ENCODE data around the gene CAPN12. TPM values are rescaled to one million over a fixed set of nuclear protein-coding genes. Genes with fewer than 3 reads are reported as not detected.
A peak's percentile ranks its signal among the peaks of the same experiment; 100 is the strongest.

Gene CAPN12
- total and polyA plus RNA-seq, 4 donors, result 3.8 to 28.7 (median 8.8) TPM

- Histone ChIP-seq H3K9me3 (ENCODE audit: control insufficient read depth in 4 of 4, low read length in 3 of 4) (no peaks in the 10 kb centered on the region), H3K36me3 (ENCODE audit: control insufficient read depth in 4 of 4, insufficient read depth in 3 of 4, low read depth in 1 of 4, low read length in 3 of 4) (peaks cover 21 to 83% (median 38%) of the 10 kb centered on the region in 4 donors), H3K27ac (ENCODE audit: low read depth in 1 of 2, low read length in 2 of 2) (no peak overlapping the region), H3K4me3 (ENCODE audit: low read depth in 1 of 3, low read length in 3 of 3) (no peak overlapping the region), H3K9ac (ENCODE audit: low read depth in 1 of 2, low read length in 2 of 2) (no peak overlapping the region), H3K4me1 (ENCODE audit: control insufficient read depth in 4 of 4, insufficient read depth in 4 of 4, low read length in 3 of 4) (peaks cover 1 to 19% (median 7%) of the 10 kb centered on the region in 4 donors), H3K27me3 (ENCODE audit: control insufficient read depth in 4 of 4, insufficient read depth in 4 of 4, low read length in 3 of 4) (no peaks in the 10 kb centered on the region)
- no peak for DNase-seq (ENCODE audit: low spot score)
- TF ChIP-seq HNF4A (conservative IDR thresholded peaks at IDR 0.05), result no peak
- 72% methylated on average over 11 of the region's 11 CpGs for WGBS
Measured at GRCh38 chr19:38723606-38723965, 20.7 kb downstream of the CAPN12 start.

- Histone ChIP-seq H3K4me3 (ENCODE audit: low read depth in 1 of 3, low read length in 3 of 3) (no peak overlapping the region), H3K4me1 (ENCODE audit: control insufficient read depth in 4 of 4, insufficient read depth in 4 of 4, low read length in 3 of 4) (peaks cover 1 to 18% (median 6%) of the 10 kb centered on the region in 4 donors), H3K9ac (ENCODE audit: low read depth in 1 of 2, low read length in 2 of 2) (no peak overlapping the region), H3K27ac (ENCODE audit: low read depth in 1 of 2, low read length in 2 of 2) (peak overlapping the region in 1 of 2 donors; percentile 36), H3K36me3 (ENCODE audit: control insufficient read depth in 4 of 4, insufficient read depth in 3 of 4, low read depth in 1 of 4, low read length in 3 of 4) (peaks cover 21 to 83% (median 39%) of the 10 kb centered on the region in 4 donors), H3K27me3 (ENCODE audit: control insufficient read depth in 4 of 4, insufficient read depth in 4 of 4, low read length in 3 of 4) (no peaks in the 10 kb centered on the region), H3K9me3 (ENCODE audit: control insufficient read depth in 4 of 4, low read length in 3 of 4) (no peaks in the 10 kb centered on the region)
- WGBS, result 89% methylated on average over 10 of the region's 10 CpGs
- TF ChIP-seq HNF4A (conservative IDR thresholded peaks at IDR 0.05), result no peak
- TF ChIP-seq FOXA2 (IDR thresholded peaks at IDR 0.05), result no peak
- TF ChIP-seq ZBTB33 (IDR thresholded peaks at IDR 0.05), result no peak
- no peak for TF ChIP-seq JUND (IDR thresholded peaks at IDR 0.05)
- TF ChIP-seq CTCF (IDR thresholded peaks at IDR 0.05; ENCODE audit: low read depth, low read length, missing input control), result no peak
- no peak for TF ChIP-seq EGR1 (IDR thresholded peaks at IDR 0.05; ENCODE audit: low read depth in 2 of 2)
- no peak for TF ChIP-seq GABPA (IDR thresholded peaks at IDR 0.05 in 1 of 2, conservative IDR thresholded peaks at IDR 0.05 in 1 of 2)
- no peak for TF ChIP-seq RAD21 (IDR thresholded peaks at IDR 0.05)
- no peak for TF ChIP-seq HNF4G (IDR thresholded peaks at IDR 0.05)
- no peak for TF ChIP-seq REST (IDR thresholded peaks at IDR 0.05)
- no peak for TF ChIP-seq SP1 (IDR thresholded peaks at IDR 0.05)
- no peak for TF ChIP-seq TAF1 (conservative IDR thresholded peaks at IDR 0.05)
- no peak for TF ChIP-seq NR2F2 (IDR thresholded peaks at IDR 0.05)
- no peak for TF ChIP-seq YY1 (IDR thresholded peaks at IDR 0.05)
- no peak for TF ChIP-seq ATF3 (IDR thresholded peaks at IDR 0.05)
- TF ChIP-seq FOXA1 (IDR thresholded peaks at IDR 0.05), result no peak
- DNase-seq (ENCODE audit: low spot score), result no peak
Measured at GRCh38 chr19:38722947-38723605, 21.2 kb downstream of the CAPN12 start.
